IMR-90 (cell line): ENCODE measurements around the gene STK32A. TPM values are rescaled to one million over a fixed set of nuclear protein-coding genes. Genes with fewer than 3 reads are reported as not detected.
A peak's percentile ranks its signal among the peaks of the same experiment; 100 is the strongest.

Experiments used
- ATAC-seq: fragments of 200-7000 bp; cut with Tn5 transposase; 2 replicates; pipeline ENCODE4 v1.9.1; 2020; ENCODE audit warnings: low read depth, mild to moderate bottlenecking, moderate library complexity
- BruUV-seq: library from RNA; stranded (reverse); fragments of 400-500 nt; replicated peaks from 2 replicates; lab custom pipeline; 2021; lab: Mats Ljungman, UMichigan
- CTCF ChIA-PET: fragments of 300-600 bp; formaldehyde crosslinking; extraction: SDS; loops from one replicate; lab custom pipeline; 2021; ENCODE audit warnings: antibody characterized with exemption; lab: Yijun Ruan, JAX
- POLR2A ChIA-PET: fragments of 300-600 bp; sonication (Branson Sonifier 250); formaldehyde crosslinking; loops from one replicate; lab custom pipeline; 2022; ENCODE audit warnings: antibody characterized with exemption; ENCODE audit not compliant: unreplicated experiment; lab: Charles Lee
- DNase-seq: peaks from one replicate; pipeline ENCODE4 v3.0.0; 2013
- H2AFZ ChIP-seq: replicated peaks from 2 replicates; pipeline ENCODE3; 2013; ENCODE audit warnings: low read length, mild to moderate bottlenecking; ENCODE audit not compliant: poor library complexity
- H2AK5ac ChIP-seq: 2 replicates; pipeline ENCODE4 v1.6.1; 2013; ENCODE audit warnings: low read depth, low read length, inconsistent platforms
- H2AK9ac ChIP-seq: replicated peaks from 2 replicates; pipeline ENCODE3; 2013; ENCODE audit warnings: mild to moderate bottlenecking, low read depth, low read length, moderate library complexity; ENCODE audit not compliant: poor library complexity
- H2BK120ac ChIP-seq: 2 replicates; pipeline ENCODE4 v1.6.1; 2013; ENCODE audit warnings: low read depth, low read length, inconsistent platforms
- H2BK15ac ChIP-seq: 3 replicates; pipeline ENCODE4 v1.6.1; 2013; ENCODE audit warnings: low read depth, low read length, inconsistent platforms
- H2BK20ac ChIP-seq: 2 replicates; pipeline ENCODE4 v1.6.1; 2013; ENCODE audit warnings: low read depth, mild to moderate bottlenecking, inconsistent platforms, low read length, moderate library complexity
- H2BK5ac ChIP-seq: 2 replicates; pipeline ENCODE4 v1.6.1; 2013; ENCODE audit warnings: mild to moderate bottlenecking, low read depth, low read length, inconsistent platforms; ENCODE audit not compliant: poor library complexity, severe bottlenecking
- H3K14ac ChIP-seq: replicated peaks from 2 replicates; pipeline ENCODE4 v1.6.1; 2013; ENCODE audit warnings: low read depth, low read length, inconsistent platforms
- H3K18ac ChIP-seq: 2 replicates; pipeline ENCODE4 v1.6.1; 2013; ENCODE audit warnings: low read depth, low read length, control low read depth
- H3K23ac ChIP-seq: 2 replicates; pipeline ENCODE4 v1.6.1; 2013; ENCODE audit warnings: low read depth, low read length, inconsistent platforms
- H3K27ac ChIP-seq: 2 replicates; pipeline ENCODE4 v1.5.1; 2013; ENCODE audit warnings: mild to moderate bottlenecking, control low read depth, low read length; ENCODE audit not compliant: insufficient read depth
- H3K27me3 ChIP-seq: 2 replicates; pipeline ENCODE4 v1.6.1; 2013; ENCODE audit warnings: low read length; ENCODE audit not compliant: control insufficient read depth, insufficient read depth
- H3K36me3 ChIP-seq: 2 replicates; pipeline ENCODE4 v1.6.1; 2013; ENCODE audit warnings: low read length, mixed read lengths; ENCODE audit not compliant: control insufficient read depth, insufficient read depth
- H3K4ac ChIP-seq: 2 replicates; pipeline ENCODE4 v1.6.1; 2013; ENCODE audit warnings: low read depth, low read length, inconsistent platforms
- H3K4me1 ChIP-seq: 2 replicates; pipeline ENCODE4 v1.6.1; 2013; ENCODE audit warnings: low read length, mixed read lengths; ENCODE audit not compliant: control insufficient read depth, insufficient read depth
- H3K4me2 ChIP-seq: 2 replicates; pipeline ENCODE4 v1.6.1; 2013; ENCODE audit warnings: low read depth, mild to moderate bottlenecking, control low read depth, low read length, moderate library complexity
- H3K4me3 ChIP-seq: 2 replicates; pipeline ENCODE4 v1.5.1; 2013; ENCODE audit warnings: low read depth, mild to moderate bottlenecking, control low read depth, low read length, moderate library complexity; ENCODE audit not compliant: insufficient read depth
- H3K56ac ChIP-seq: 2 replicates; pipeline ENCODE4 v1.6.1; 2013; ENCODE audit warnings: low read length, inconsistent platforms; ENCODE audit not compliant: insufficient read depth; ENCODE audit errors: extremely low read depth
- H3K79me1 ChIP-seq, 2 experiments: 2 replicates each; pipeline ENCODE4 v1.6.1; 2013; ENCODE audit warnings: low read length in 2 of 2, inconsistent platforms in 1 of 2, low read depth in 1 of 2
- H3K9ac ChIP-seq: 2 replicates; pipeline ENCODE4 v1.6.1; 2013; ENCODE audit warnings: low read depth, low read length, control low read depth
- H3K9me1 ChIP-seq: 2 replicates; pipeline ENCODE4 v1.6.1; 2013; ENCODE audit warnings: low read length, inconsistent platforms; ENCODE audit not compliant: insufficient read depth
- H3K9me3 ChIP-seq: 2 replicates; pipeline ENCODE4 v1.6.1; 2013; ENCODE audit warnings: low read length; ENCODE audit not compliant: control insufficient read depth, insufficient read depth
- H4K20me1 ChIP-seq: 2 replicates; pipeline ENCODE4 v1.6.1; 2013; ENCODE audit warnings: low read length, inconsistent platforms; ENCODE audit not compliant: insufficient read depth
- H4K5ac ChIP-seq: 2 replicates; pipeline ENCODE4 v1.6.1; 2013; ENCODE audit warnings: mild to moderate bottlenecking, low read depth, low read length, control low read depth
- H4K8ac ChIP-seq, 2 experiments: 2 replicates each; pipeline ENCODE4 v1.6.1; 2013; ENCODE audit warnings: low read depth in 2 of 2, low read length in 2 of 2, control low read depth in 1 of 2, inconsistent platforms in 1 of 2
- H4K91ac ChIP-seq: 2 replicates; pipeline ENCODE4 v1.6.1; 2013; ENCODE audit warnings: low read depth, low read length, inconsistent platforms; ENCODE audit not compliant: insufficient read depth
- MXI1 ChIP-seq: IDR thresholded peaks from 2 replicates; pipeline ENCODE4 v1.6.1; 2012; ENCODE audit warnings: low read depth, mild to moderate bottlenecking, low read length, moderate library complexity, borderline replicate concordance
- WGBS, 2 experiments: methylation state at CpG; one replicate each; pipeline versions ENCODE4 v1.1.5 to v1.1.7; 2013; ENCODE audit warnings: missing lambda C conversion rate in 2 of 2; ENCODE audit not compliant: insufficient read length in 1 of 2; ENCODE audit errors: extremely low coverage in 2 of 2; 5-methylcytosine and 5-hydroxymethylcytosine counted together
- dilution Hi-C: fragments of 300-500 bp; cut with HindIII; formaldehyde crosslinking; loops from one replicate; pipeline ENCODE4 v1.14.3; 2018; ENCODE audit warnings: low sequenced_read_pairs; ENCODE audit not compliant: unreplicated experiment
- in situ Hi-C: fragments of 300-500 bp; cut with MboI; formaldehyde crosslinking; loops from 3 replicates; pipeline ENCODE4 v1.14.3; 2019; ENCODE audit warnings: low sequenced_read_pairs, inconsistent platforms, mixed read lengths
- intact Hi-C: fragments of 100-400 bp; cut with micrococcal nuclease; formaldehyde crosslinking; loops from 2 replicates; pipeline ENCODE4 v1.10.0; 2022
- polyA plus RNA-seq, 3 experiments: library from polyadenylated mRNA; depleted of rRNA; stranded (reverse); fragments of >200 nt; gene quantifications; 2 replicates each; pipeline ENCODE4 v1.2.3, GENCODE V29; 2012; ENCODE audit warnings: low replicate concordance in 1 of 3
- total RNA-seq: library from RNA; depleted of rRNA; stranded (reverse); fragments of >200 nt; gene quantifications from 2 replicates; pipeline ENCODE4 v1.2.3, GENCODE V29; 2012

Gene STK32A
- total and polyA plus RNA-seq, 2 of the 4 experiments (the other 2 are of a cell fraction), result 0.12 to 0.18 TPM

GRCh38 chr5:147397616-147398015 lies 162.8 kb downstream of the STK32A start:
- Histone ChIP-seq H3K9me3 (no peaks in the 10 kb centered on the region), H2BK120ac (no peak overlapping the region), H2BK5ac (no peak overlapping the region), H2AFZ (no peak overlapping the region), H3K27ac (no peak overlapping the region), H3K9me1 (peaks cover 9% of the 10 kb centered on the region; the same call in 1 of the 2 replicates), H3K4ac (no peak overlapping the region), H3K27me3 (no peaks in the 10 kb centered on the region), H3K18ac (no peak overlapping the region), H4K5ac (no peak overlapping the region), H3K79me1 (peaks cover 0 to 6% of the 10 kb centered on the region in 2 experiments; a peak in 1 of 4 replicates), H3K56ac (no peak overlapping the region), H2BK20ac (no peak overlapping the region), H3K4me1 (peaks cover 3% of the 10 kb centered on the region), H3K36me3 (peaks cover 27% of the 10 kb centered on the region), H2BK15ac (no peak overlapping the region), H3K23ac (no peak overlapping the region), H3K4me3 (no peak overlapping the region), H2AK9ac (peak overlapping the region; percentile 26), H3K14ac (no peak overlapping the region), H2AK5ac (no peak overlapping the region), H4K8ac (no peak overlapping the region), H3K4me2 (no peak overlapping the region), H4K91ac (no peak overlapping the region), H3K9ac (no peak overlapping the region), H4K20me1 (no peaks in the 10 kb centered on the region)
- DNase-seq, result no peak
- POLR2A ChIA-PET, result no interaction called here
- ATAC-seq, result no peak
- intact Hi-C loops, result no loop called here
- 100% methylated on average over 3 of the region's 11 CpGs; no CpG with 5 or more reads in 1 of the 2 experiments for WGBS, 2 experiments
- in situ Hi-C loops, result no loop called here
- TF ChIP-seq MXI1, result no peak
- dilution Hi-C loops, result no loop called here
- BruUV-seq, result no TSS peak
- CTCF ChIA-PET, result interaction anchor here (1.0 kb wide), 1 partner anchor 11 kb away, joined by 3 read pairs; no protein-coding TSS in a partner anchor
